ENCODE data around the gene OPCML.

Gene OPCML

GRCh38 chr11:132909021-132909606 lies 623.2 kb downstream of the OPCML start:
- H3K27me3 ChIP-seq (replicated peaks), result no peaks in the 10 kb centered on the region
- H3K4me3 ChIP-seq (ENCODE audit: low read depth, low read length), result no peak overlapping the region
- H3K36me3 ChIP-seq (replicated peaks), result no peaks in the 10 kb centered on the region
- no peak for DNase-seq
- no peak overlapping the region for H3K27ac ChIP-seq
- no peak for TF ChIP-seq CTCF (IDR thresholded peaks at IDR 0.05; ENCODE audit: low read depth, low read length, missing control alignments)
- in situ Hi-C loops (cut with HindIII; ENCODE audit: low pct_ligation_motif_present, low sequenced_read_pairs), result no loop called here

DNA sequence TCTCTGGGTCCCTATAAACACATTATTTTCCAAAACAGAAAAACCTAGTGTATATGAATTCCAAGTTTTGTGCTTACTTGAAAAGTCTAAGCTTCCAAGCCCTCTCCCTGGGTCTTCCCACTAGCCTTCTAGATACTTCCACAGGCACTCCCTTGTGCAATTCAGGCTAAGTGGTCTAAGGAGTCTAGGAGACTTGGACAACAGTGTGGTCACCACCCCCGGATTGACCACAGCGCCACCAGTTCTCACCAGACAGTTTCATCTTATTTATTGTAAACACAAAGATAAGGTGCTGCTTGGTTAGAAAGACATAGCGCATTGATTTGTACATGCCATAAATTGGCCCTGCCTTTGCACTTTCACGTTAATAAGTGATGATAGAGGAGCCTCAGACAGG lies 623.9 kb downstream of the OPCML start:
- in situ Hi-C loops (cut with HindIII; ENCODE audit: low pct_ligation_motif_present, low sequenced_read_pairs), result no loop called here
- TF ChIP-seq CTCF (IDR thresholded peaks at IDR 0.05; ENCODE audit: low read depth, low read length, missing control alignments), result no peak
- DNase-seq, result no peak
- Histone ChIP-seq H3K27ac (no peak overlapping the region), H3K27me3 (replicated peaks) (no peaks in the 10 kb centered on the region), H3K4me3 (ENCODE audit: low read depth, low read length) (no peak overlapping the region), H3K36me3 (replicated peaks) (no peaks in the 10 kb centered on the region)

DNA sequence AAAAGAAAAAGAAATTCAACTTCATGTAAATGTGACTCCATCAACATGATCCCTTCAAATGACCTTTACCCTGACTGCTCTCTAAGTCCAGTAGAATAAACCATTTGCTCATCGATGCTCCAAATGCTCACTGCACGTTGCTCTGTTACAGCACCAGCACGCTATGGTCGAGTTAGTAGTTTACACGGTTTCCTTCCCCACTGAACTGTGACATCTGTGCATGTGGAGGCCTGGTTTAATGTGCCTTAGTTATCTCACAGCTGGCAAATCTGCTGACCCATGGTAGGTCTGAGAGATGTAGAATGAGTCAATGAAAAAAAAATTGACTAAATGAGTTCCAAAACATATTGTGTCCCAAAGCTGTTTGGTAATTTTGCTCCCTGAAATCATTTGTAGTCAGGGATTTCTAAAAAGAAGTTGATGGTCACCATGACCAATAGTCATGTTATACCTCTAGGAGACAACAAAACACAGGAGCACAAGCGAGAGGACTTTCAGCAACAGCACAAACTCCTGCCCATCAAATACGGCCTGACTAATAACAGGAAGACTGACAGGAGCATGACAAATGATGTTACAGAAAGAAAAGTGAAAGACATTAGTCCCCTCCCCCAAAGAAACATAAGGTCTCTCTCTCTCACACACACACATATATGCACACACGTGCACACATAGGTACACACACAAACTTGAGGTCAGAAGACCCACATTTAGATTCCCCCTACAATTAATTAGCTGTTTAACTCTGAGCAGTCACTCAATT lies 624.5 kb downstream of the OPCML start:
- TF ChIP-seq CTCF (IDR thresholded peaks at IDR 0.05; ENCODE audit: low read depth, low read length, missing control alignments), result no peak
- H3K27me3 ChIP-seq (replicated peaks), result no peaks in the 10 kb centered on the region
- no peak for DNase-seq
- no peak overlapping the region for H3K27ac ChIP-seq
- H3K36me3 ChIP-seq (replicated peaks), result no peaks in the 10 kb centered on the region
- no peak overlapping the region for H3K4me3 ChIP-seq (ENCODE audit: low read depth, low read length)
- in situ Hi-C loops (cut with HindIII; ENCODE audit: low pct_ligation_motif_present, low sequenced_read_pairs), result no loop called here

GRCh38 chr11:132904607-132905006 lies 627.7 kb downstream of the OPCML start:
- H3K27ac ChIP-seq, result no peak overlapping the region
- no peak for DNase-seq
- no peak for TF ChIP-seq CTCF (IDR thresholded peaks at IDR 0.05; ENCODE audit: low read depth, low read length, missing control alignments)
- in situ Hi-C loops (cut with HindIII; ENCODE audit: low pct_ligation_motif_present, low sequenced_read_pairs), result no loop called here
- H3K4me3 ChIP-seq (ENCODE audit: low read depth, low read length), result no peak overlapping the region
- H3K27me3 ChIP-seq (replicated peaks), result no peaks in the 10 kb centered on the region
- H3K36me3 ChIP-seq (replicated peaks), result no peaks in the 10 kb centered on the region

- TF ChIP-seq CTCF (IDR thresholded peaks at IDR 0.05; ENCODE audit: low read depth, low read length, missing control alignments), result no peak
- Histone ChIP-seq H3K4me3 (ENCODE audit: low read depth, low read length) (no peak overlapping the region), H3K27me3 (replicated peaks) (no peaks in the 10 kb centered on the region), H3K36me3 (replicated peaks) (no peaks in the 10 kb centered on the region), H3K27ac (no peak overlapping the region)
- in situ Hi-C loops (cut with HindIII; ENCODE audit: low pct_ligation_motif_present, low sequenced_read_pairs), result no loop called here
- DNase-seq, result no peak
These were observed 628.2 kb downstream of the OPCML start for GRCh38 chr11:132904091-132904490.
